CD14-positive monocyte (primary cell): ENCODE results near the gene TMED9. TPM values are rescaled to one million over a fixed set of nuclear protein-coding genes. Genes with fewer than 3 reads are reported as not detected.

Source experiments
- DNase-seq, 3 donors: peaks; one replicate each; pipeline ENCODE4 v3.0.0-alpha.2; 2011 to 2022
- H2AFZ ChIP-seq: 2 replicates; pipeline ENCODE4 v1.6.0; 2012; ENCODE audit warnings: mild to moderate bottlenecking, low read depth, low read length, inconsistent platforms; ENCODE audit not compliant: insufficient read depth, poor library complexity, severe bottlenecking
- H3K27ac ChIP-seq, 2 donors: 1 replicate in 1 of 2; 2 replicates in 1 of 2; pipeline ENCODE4 v1.5.1; 2012 to 2013; ENCODE audit warnings: low read length in 2 of 2, control low read depth in 1 of 2, inconsistent platforms in 1 of 2, low read depth in 1 of 2, mild to moderate bottlenecking in 1 of 2
- H3K27me3 ChIP-seq, 2 donors: one replicate each; pipeline versions ENCODE4 v1.6.0 to v1.6.1; 2011 to 2013; ENCODE audit warnings: low read length in 2 of 2; ENCODE audit not compliant: control insufficient read depth in 2 of 2, insufficient read depth in 2 of 2
- H3K36me3 ChIP-seq, 2 donors: replicated peaks in 1 of 2; 1 replicate in 1 of 2; 2 replicates in 1 of 2; pipeline versions ENCODE4 v1.5.1 to v1.6.1; 2012 to 2013; ENCODE audit warnings: low read length in 2 of 2, control low read depth in 1 of 2, inconsistent platforms in 1 of 2, mild to moderate bottlenecking in 1 of 2; ENCODE audit not compliant: insufficient read depth in 2 of 2, control insufficient read depth in 1 of 2
- H3K4me1 ChIP-seq, 2 donors: 1 replicate in 1 of 2; 2 replicates in 1 of 2; pipeline versions ENCODE4 v1.5.1 to v1.6.1; 2012 to 2013; ENCODE audit warnings: low read length in 2 of 2, control low read depth in 1 of 2, inconsistent platforms in 1 of 2, mild to moderate bottlenecking in 1 of 2, moderate library complexity in 1 of 2; ENCODE audit not compliant: insufficient read depth in 2 of 2, control insufficient read depth in 1 of 2
- H3K4me2 ChIP-seq: replicated peaks from 2 replicates; pipeline ENCODE3; 2012; ENCODE audit warnings: low read length, moderate library complexity, mild to moderate bottlenecking; ENCODE audit not compliant: poor library complexity, severe bottlenecking; ENCODE audit errors: extremely low read depth
- H3K4me3 ChIP-seq, 3 experiments: fragments of 200-600 bp in 1 of 3; sonication (generic) in 1 of 3; replicated peaks in 1 of 3; 1 replicate in 2 of 3; 2 replicates in 1 of 3; pipeline ENCODE4 v1.5.1; 2011 to 2013; ENCODE audit warnings: low read length in 3 of 3, mild to moderate bottlenecking in 3 of 3, control low read depth in 2 of 3, low read depth in 2 of 3, inconsistent platforms in 1 of 3, moderate library complexity in 1 of 3
- H3K79me2 ChIP-seq: 2 replicates; pipeline ENCODE4 v1.6.0; 2012; ENCODE audit warnings: mild to moderate bottlenecking, control low read depth, inconsistent platforms, low read length, moderate library complexity; ENCODE audit not compliant: insufficient read depth
- H3K9ac ChIP-seq: 2 replicates; pipeline ENCODE4 v1.6.0; 2017; ENCODE audit warnings: low read length, mild to moderate bottlenecking; ENCODE audit not compliant: insufficient read depth, poor library complexity, severe bottlenecking
- H3K9me3 ChIP-seq, 2 donors: replicated peaks in 1 of 2; 1 replicate in 1 of 2; 2 replicates in 1 of 2; pipeline versions ENCODE4 v1.5.1 to v1.6.1; 2012 to 2013; ENCODE audit warnings: low read length in 2 of 2, control low read depth in 1 of 2; ENCODE audit not compliant: control insufficient read depth in 1 of 2, insufficient read depth in 1 of 2
- H4K20me1 ChIP-seq: 2 replicates; pipeline ENCODE4 v1.6.0; 2012; ENCODE audit warnings: mild to moderate bottlenecking, low read length, control low read depth, moderate library complexity; ENCODE audit not compliant: insufficient read depth
- H3K27ac Mint-ChIP-seq, 7 donors: one replicate each; pipeline ENCODE4 v1.8.0; 2020; ENCODE audit warnings: mild to moderate bottlenecking in 7 of 7, mixed read lengths in 7 of 7, moderate library complexity in 6 of 7, inconsistent platforms in 2 of 7
- H3K27me3 Mint-ChIP-seq, 3 donors: one replicate each; pipeline ENCODE4 v1.8.0; 2021 to 2022; ENCODE audit warnings: low read depth in 3 of 3, mild to moderate bottlenecking in 3 of 3, mixed read lengths in 3 of 3, moderate library complexity in 3 of 3, inconsistent platforms in 1 of 3
- H3K36me3 Mint-ChIP-seq, 2 donors: one replicate each; pipeline ENCODE4 v1.8.0; 2020; ENCODE audit warnings: mixed read lengths in 2 of 2, inconsistent platforms in 1 of 2, mild to moderate bottlenecking in 1 of 2
- H3K4me1 Mint-ChIP-seq: one replicate; pipeline ENCODE4 v1.8.0; 2020; ENCODE audit warnings: mild to moderate bottlenecking, mixed read lengths
- H3K4me3 Mint-ChIP-seq, 2 donors: one replicate each; pipeline ENCODE4 v1.8.0; 2020; ENCODE audit warnings: mild to moderate bottlenecking in 2 of 2, mixed read lengths in 2 of 2, moderate library complexity in 1 of 2
- H3K9me3 Mint-ChIP-seq, 7 donors: one replicate each; pipeline ENCODE4 v1.8.0; 2020 to 2022; ENCODE audit warnings: mixed read lengths in 7 of 7, mild to moderate bottlenecking in 6 of 7, moderate library complexity in 6 of 7, inconsistent platforms in 2 of 7
- CTCF ChIP-seq: fragments of 200-600 bp; IDR thresholded peaks from one replicate; pipeline ENCODE4 v1.8.0; 2022; ENCODE audit warnings: antibody characterized with exemption, mild to moderate bottlenecking
- WGBS: methylation state at CpG from one replicate; pipeline ENCODE4 v1.1.5; 2013; ENCODE audit warnings: missing lambda C conversion rate; ENCODE audit not compliant: insufficient coverage; 5-methylcytosine and 5-hydroxymethylcytosine counted together
- intact Hi-C, 2 donors: fragments of 100-400 bp; cut with micrococcal nuclease; formaldehyde crosslinking; loops; one replicate each; pipeline versions ENCODE4 v1.15.0 to v1.15.1; 2023
- polyA plus RNA-seq, 3 donors: library from polyadenylated mRNA; depleted of rRNA in 1 of 3; unstranded in 2 of 3; stranded (reverse) in 1 of 3; fragments of 300-500 nt in 2 of 3; fragments of >200 nt in 1 of 3; fragmentation: Illumina TruSeq in 2 of 3; gene quantifications; 1 replicate in 2 of 3; 2 replicates in 1 of 3; pipeline ENCODE4 v1.2.3, GENCODE V29; 2012 to 2021

Gene TMED9
- polyA plus RNA-seq, 3 donors = 98.2 to 150 (median 136) TPM

GRCh38 chr5:177595026-177595585, 3.1 kb downstream of the TMED9 start:
- H3K9me3 ChIP-seq = no peaks in the 10 kb centered on the region
- H3K4me1 Mint-ChIP-seq = peaks cover 36% of the 10 kb centered on the region
- H3K4me3 ChIP-seq = no peak overlapping the region
- no peak overlapping the region for H3K4me3 Mint-ChIP-seq
- no peak overlapping the region for H3K27ac ChIP-seq
- TF ChIP-seq CTCF = no peak
- H3K4me1 ChIP-seq = peaks cover 25 to 35% of the 10 kb centered on the region in 2 donors
- peaks cover 5 to 8% (median 7%) of the 10 kb centered on the region in 3 donors for H3K27me3 Mint-ChIP-seq
- H3K36me3 Mint-ChIP-seq = peaks cover 33 to 38% of the 10 kb centered on the region in 2 donors
- peaks cover 36% of the 10 kb centered on the region for H4K20me1 ChIP-seq
- no peaks in the 10 kb centered on the region for H3K9me3 Mint-ChIP-seq
- intact Hi-C loops = loop anchor here (5.0 to 10.0 kb wide), 3 partner anchors 38 to 290 kb away; partner anchors contain the start of genes MXD3 (in 1 of the 2), PRELID1 (in 1 of the 2) and RAB24 (in 1 of the 2)
- no peak overlapping the region for H3K4me2 ChIP-seq
- H3K27ac Mint-ChIP-seq = no peak overlapping the region
- 95% methylated on average over 8 of the region's 8 CpGs for WGBS
- H3K79me2 ChIP-seq = peaks cover 24% of the 10 kb centered on the region
- H3K27me3 ChIP-seq = peaks cover 3 to 5% of the 10 kb centered on the region in 2 donors
- H2AFZ ChIP-seq = no peak overlapping the region
- no peak for DNase-seq
- no peak overlapping the region for H3K9ac ChIP-seq
- peaks cover 33 to 39% of the 10 kb centered on the region in 2 donors for H3K36me3 ChIP-seq

- Histone ChIP-seq H3K9ac (no peak overlapping the region), H3K4me1 (peaks cover 33 to 46% of the 10 kb centered on the region in 2 donors), H4K20me1 (peaks cover 36% of the 10 kb centered on the region), H2AFZ (no peak overlapping the region), H3K9me3 (no peaks in the 10 kb centered on the region), H3K79me2 (peaks cover 31% of the 10 kb centered on the region), H3K27ac (no peak overlapping the region), H3K27me3 (peaks cover 0 to 2% of the 10 kb centered on the region in 2 donors), H3K36me3 (peaks cover 33 to 39% of the 10 kb centered on the region in 2 donors), H3K4me2 (no peak overlapping the region), H3K4me3 (no peak overlapping the region)
- 100% methylated on average over 2 of the region's 2 CpGs for WGBS
- DNase-seq = no peak
- Mint-ChIP-seq H3K36me3 (peaks cover 33 to 38% of the 10 kb centered on the region in 2 donors), H3K9me3 (peaks cover 0 to 1% (median 0%) of the 10 kb centered on the region in 7 donors), H3K4me3 (peak overlapping the region in 1 of 2 donors; percentile 41), H3K4me1 (peaks cover 45% of the 10 kb centered on the region), H3K27me3 (peaks cover 0 to 3% (median 0%) of the 10 kb centered on the region in 3 donors), H3K27ac (peak overlapping the region in 1 of 7 donors; percentile 58)
- intact Hi-C loops = loop anchor here (5.0 to 10.0 kb wide), 3 partner anchors 39 to 291 kb away; partner anchors contain the start of genes MXD3 (in 1 of the 2), PRELID1 (in 1 of the 2) and RAB24 (in 1 of the 2)
- TF ChIP-seq CTCF = no peak
Observed at GRCh38 chr5:177595991-177596774, 4.2 kb downstream of the TMED9 start.
